SK-N-SH (cell line): ENCODE measurements around the gene PIP5KL1. TPM values are rescaled to one million over a fixed set of nuclear protein-coding genes. Genes with fewer than 3 reads are reported as not detected.

ENCODE experiments used
- CTCF ChIA-PET: fragments of 300-600, 350-600 bp; formaldehyde crosslinking; extraction: SDS; loops from one replicate; lab custom pipeline; 2021; lab: Yijun Ruan, JAX
- POLR2A ChIA-PET: fragments of 350-600 bp; sonication (Branson Sonifier 250); formaldehyde crosslinking; extraction: SDS; loops from one replicate; lab custom pipeline; 2020; ENCODE audit warnings: antibody characterized with exemption, inconsistent platforms; lab: Yijun Ruan, JAX
- DNase-seq: peaks from one replicate; pipeline ENCODE4 v3.0.0; 2012
- H2AFZ ChIP-seq: fragments of 200-600 bp; sonication (generic); 2 replicates; pipeline ENCODE4 v1.8.1; 2016; ENCODE audit warnings: antibody characterized with exemption, mild to moderate bottlenecking, low read depth
- H3F3A ChIP-seq: fragments of 200-600 bp; sonication (generic); replicated peaks from 2 replicates; pipeline ENCODE3; 2016; ENCODE audit warnings: antibody characterized with exemption, mild to moderate bottlenecking; ENCODE audit not compliant: insufficient read depth
- H3K27ac ChIP-seq, 2 experiments: fragments of 200-500 bp in 1 of 2; fragments of 200-600 bp in 1 of 2; sonication (Bioruptor generic) in 1 of 2; sonication (generic), shearing (Covaris generic) in 1 of 2; 2 replicates each; pipeline versions ENCODE4 v1.5.1 to v1.6.1; 2014 to 2016; ENCODE audit warnings: low read depth in 2 of 2, inconsistent platforms in 1 of 2, low read length in 1 of 2, mild to moderate bottlenecking in 1 of 2, mixed read lengths in 1 of 2
- H3K27me3 ChIP-seq: fragments of 200-600 bp; sonication (generic), shearing (Covaris generic); 2 replicates; pipeline ENCODE4 v1.6.1; 2016; ENCODE audit warnings: mixed run types; ENCODE audit not compliant: insufficient read depth
- H3K36me3 ChIP-seq, 2 experiments: fragments of 200-500 bp in 1 of 2; fragments of 200-600 bp in 1 of 2; sonication (Bioruptor generic) in 1 of 2; sonication (generic) in 1 of 2; replicated peaks in 1 of 2; 2 replicates each; pipeline versions ENCODE3 to v1.5.1; 2014 to 2016; ENCODE audit warnings: low read length in 1 of 2, mild to moderate bottlenecking in 1 of 2; ENCODE audit not compliant: insufficient read depth in 2 of 2, control insufficient read depth in 1 of 2
- H3K4me1 ChIP-seq, 2 experiments: fragments of 200-500 bp in 1 of 2; fragments of 200-600 bp in 1 of 2; sonication (Bioruptor generic) in 1 of 2; sonication (generic), shearing (Covaris generic) in 1 of 2; 2 replicates each; pipeline versions ENCODE4 v1.5.1 to v1.6.1; 2014 to 2016; ENCODE audit warnings: low read depth in 1 of 2, low read length in 1 of 2, mixed run types in 1 of 2; ENCODE audit not compliant: insufficient read depth in 2 of 2, control insufficient read depth in 1 of 2
- H3K4me2 ChIP-seq: fragments of 200-600 bp; sonication (generic), shearing (Covaris generic); 2 replicates; pipeline ENCODE4 v1.6.1; 2017; ENCODE audit warnings: mixed run types
- H3K4me3 ChIP-seq, 2 experiments: fragments of 200-500 bp in 1 of 2; fragments of 200-600 bp in 1 of 2; sonication (Bioruptor generic) in 1 of 2; sonication (generic), shearing (Covaris generic) in 1 of 2; 2 replicates each; pipeline versions ENCODE4 v1.5.1 to v1.8.1; 2014 to 2016; ENCODE audit warnings: low read depth in 2 of 2, inconsistent platforms in 1 of 2, low read length in 1 of 2, mild to moderate bottlenecking in 1 of 2, mixed read lengths in 1 of 2, moderate library complexity in 1 of 2
- H3K79me2 ChIP-seq: fragments of 200-600 bp; sonication (generic); 2 replicates; pipeline ENCODE4 v1.8.1; 2017; ENCODE audit warnings: mild to moderate bottlenecking; ENCODE audit not compliant: insufficient read depth
- H3K9ac ChIP-seq: fragments of 200-600 bp; sonication (generic); 2 replicates; pipeline ENCODE4 v1.6.1; 2017; ENCODE audit warnings: mixed run types
- H3K9me2 ChIP-seq: fragments of 200-600 bp; sonication (generic); 2 replicates; pipeline ENCODE4 v1.6.1; 2017; ENCODE audit warnings: mixed run types
- H3K9me3 ChIP-seq: fragments of 200-600 bp; sonication (generic); 2 replicates; pipeline ENCODE4 v1.6.1; 2017; ENCODE audit warnings: mixed run types, mild to moderate bottlenecking, moderate library complexity
- H4K20me1 ChIP-seq: fragments of 200-600 bp; sonication (generic); 2 replicates; pipeline ENCODE4 v1.6.1; 2017; ENCODE audit warnings: mild to moderate bottlenecking, mixed run types; ENCODE audit not compliant: insufficient read depth
- EP300 ChIP-seq, 2 experiments: IDR thresholded peaks; 2 replicates each; pipeline versions ENCODE4 v1.4.0 to v1.6.1; 2012; ENCODE audit warnings: borderline replicate concordance in 1 of 2, low read depth in 1 of 2, low read length in 1 of 2
- FOSL2 ChIP-seq: IDR thresholded peaks from 2 replicates; pipeline ENCODE4 v1.4.0; 2012; ENCODE audit warnings: low read depth, mild to moderate bottlenecking, moderate library complexity, borderline replicate concordance
- FOXJ3 ChIP-seq: sonication (generic); formaldehyde crosslinking; IDR thresholded peaks from 2 replicates; pipeline ENCODE4 v1.5.1; 2020; ENCODE audit warnings: mild to moderate bottlenecking, missing genetic modification reagents
- GATA2 ChIP-seq: sonication (generic); formaldehyde crosslinking; IDR thresholded peaks from 2 replicates; pipeline ENCODE4 v1.5.0; 2020; ENCODE audit warnings: mild to moderate bottlenecking, missing genetic modification reagents
- MEF2A ChIP-seq: IDR thresholded peaks from 2 replicates; pipeline ENCODE4 v1.4.0; 2012; ENCODE audit warnings: low read depth, borderline replicate concordance
- NFIC ChIP-seq: IDR thresholded peaks from 2 replicates; pipeline ENCODE4 v1.4.0; 2012; ENCODE audit warnings: borderline replicate concordance
- RAD21 ChIP-seq: IDR thresholded peaks from 2 replicates; pipeline ENCODE4 v1.6.1; 2012; ENCODE audit warnings: mild to moderate bottlenecking, low read length
- SIN3A ChIP-seq: IDR thresholded peaks from 2 replicates; pipeline ENCODE4 v1.6.1; 2012; ENCODE audit warnings: low read depth, mild to moderate bottlenecking, low read length, moderate library complexity, borderline replicate concordance
- TAF1 ChIP-seq: IDR thresholded peaks from 2 replicates; pipeline ENCODE4 v1.6.1; 2012; ENCODE audit warnings: low read depth, mild to moderate bottlenecking, low read length, moderate library complexity, borderline replicate concordance
- TCF12 ChIP-seq: IDR thresholded peaks from 2 replicates; pipeline ENCODE4 v1.4.0; 2012
- TEAD4 ChIP-seq: IDR thresholded peaks from 2 replicates; pipeline ENCODE4 v1.4.0; 2012; ENCODE audit warnings: mild to moderate bottlenecking, borderline replicate concordance; ENCODE audit not compliant: insufficient read depth
- WGBS: methylation state at CpG from one replicate; pipeline ENCODE4 v1.1.6; 2017; ENCODE audit warnings: low lambda C conversion rate; 5-methylcytosine and 5-hydroxymethylcytosine counted together
- polyA plus RNA-seq, 3 experiments: library from polyadenylated mRNA; depleted of rRNA; stranded (reverse); fragments of >200 nt; gene quantifications; 2 replicates each; pipeline ENCODE4 v1.2.3, GENCODE V29; 2012
- TF ChIP-seq, protein P1 (sequence below): fragments of 200-600 bp; sonication (generic); IDR thresholded peaks from 2 replicates; pipeline ENCODE4 v1.6.1; 2017; ENCODE audit warnings: antibody characterized with exemption, mild to moderate bottlenecking, moderate library complexity
- TF ChIP-seq, protein P2 (sequence below): IDR thresholded peaks from 2 replicates; pipeline ENCODE4 v1.4.0; 2012; ENCODE audit warnings: low read depth

PIP5KL1 gene
- polyA plus RNA-seq, 1 of the 3 experiments (the other 2 are of a cell fraction): 4.0 TPM

DNA sequence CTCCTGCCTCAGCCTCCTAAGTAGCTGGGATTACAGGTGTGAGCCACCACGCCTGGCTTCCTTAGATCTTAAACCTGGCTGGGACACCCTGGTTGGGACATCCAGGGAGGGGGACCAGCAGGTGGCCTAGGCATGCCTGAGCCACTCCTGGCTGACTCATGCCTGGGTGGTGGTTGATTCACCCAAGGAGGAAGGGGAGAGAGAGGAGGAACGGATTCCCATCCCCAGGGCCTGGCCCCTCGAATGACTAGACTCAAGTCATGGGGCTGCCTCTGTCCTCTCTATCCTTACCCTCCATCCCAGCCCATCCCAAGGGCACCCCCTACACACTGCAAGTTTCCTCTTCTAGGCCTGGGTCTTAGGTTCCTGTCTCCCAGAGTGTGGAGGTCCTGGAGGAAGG lies 37.5 kb upstream of the PIP5KL1 start:
- 0 out of 2 replicates have a peak overlapping the region, but pooled peaks have one; percentile 34 for H3K9ac ChIP-seq
- no peak overlapping the region for H3K4me3 ChIP-seq
- DNase-seq: no peak
- H3K4me1 ChIP-seq: peaks cover 88 to 97% of the 10 kb centered on the region in 2 experiments
- H3F3A ChIP-seq: peaks cover 15% of the 10 kb centered on the region
- ChIA-PET CTCF (interaction anchor here (0.7 to 7.9 kb wide), 4 partner anchors 12 to 67 kb away, joined by 3 to 75 read pairs (median 8); partner anchors contain the start of gene EEIG1), POLR2A (interaction anchor here (1.9 kb wide), 1 partner anchor 14 kb away, joined by 5 read pairs; the partner anchor contains the start of gene EEIG1)
- H3K27me3 ChIP-seq: no peaks in the 10 kb centered on the region
- H3K4me2 ChIP-seq: peak overlapping the region; percentile 77
- no peaks in the 10 kb centered on the region for H3K9me2 ChIP-seq
- no peak overlapping the region for H2AFZ ChIP-seq
- 44% methylated on average over 2 of the region's 3 CpGs for WGBS
- peaks cover 21% of the 10 kb centered on the region for H4K20me1 ChIP-seq
- H3K36me3 ChIP-seq: no peaks in the 10 kb centered on the region
- H3K79me2 ChIP-seq: peaks cover 90% of the 10 kb centered on the region
- H3K27ac ChIP-seq: peak overlapping the region; percentile 91 to 93
- peak; percentile 86; the same call in 1 of the 2 replicates for TF ChIP-seq FOSL2
- TF ChIP-seq RAD21: no peak
- no peak for TF ChIP-seq TEAD4
- TF ChIP-seq, protein P1, sequence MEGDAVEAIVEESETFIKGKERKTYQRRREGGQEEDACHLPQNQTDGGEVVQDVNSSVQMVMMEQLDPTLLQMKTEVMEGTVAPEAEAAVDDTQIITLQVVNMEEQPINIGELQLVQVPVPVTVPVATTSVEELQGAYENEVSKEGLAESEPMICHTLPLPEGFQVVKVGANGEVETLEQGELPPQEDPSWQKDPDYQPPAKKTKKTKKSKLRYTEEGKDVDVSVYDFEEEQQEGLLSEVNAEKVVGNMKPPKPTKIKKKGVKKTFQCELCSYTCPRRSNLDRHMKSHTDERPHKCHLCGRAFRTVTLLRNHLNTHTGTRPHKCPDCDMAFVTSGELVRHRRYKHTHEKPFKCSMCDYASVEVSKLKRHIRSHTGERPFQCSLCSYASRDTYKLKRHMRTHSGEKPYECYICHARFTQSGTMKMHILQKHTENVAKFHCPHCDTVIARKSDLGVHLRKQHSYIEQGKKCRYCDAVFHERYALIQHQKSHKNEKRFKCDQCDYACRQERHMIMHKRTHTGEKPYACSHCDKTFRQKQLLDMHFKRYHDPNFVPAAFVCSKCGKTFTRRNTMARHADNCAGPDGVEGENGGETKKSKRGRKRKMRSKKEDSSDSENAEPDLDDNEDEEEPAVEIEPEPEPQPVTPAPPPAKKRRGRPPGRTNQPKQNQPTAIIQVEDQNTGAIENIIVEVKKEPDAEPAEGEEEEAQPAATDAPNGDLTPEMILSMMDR: no peak; the same call in 1 of the 2 replicates
- TF ChIP-seq FOXJ3: no peak
- TF ChIP-seq GATA2 (CRISPR knock-in tag): no peak
- TF ChIP-seq TAF1: no peak
- peak; percentile 77 for TF ChIP-seq TCF12
- no peak for TF ChIP-seq MEF2A
- TF ChIP-seq, protein P2, sequence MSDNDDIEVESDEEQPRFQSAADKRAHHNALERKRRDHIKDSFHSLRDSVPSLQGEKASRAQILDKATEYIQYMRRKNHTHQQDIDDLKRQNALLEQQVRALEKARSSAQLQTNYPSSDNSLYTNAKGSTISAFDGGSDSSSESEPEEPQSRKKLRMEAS: peak; percentile 59; the same call in 1 of the 2 replicates
- peak in 1 of 2 experiments; percentile 36; a peak in 1 of 4 replicates for TF ChIP-seq EP300 (IDR thresholded peaks at IDR 0.05; ENCODE audit: borderline replicate concordance in 1 of 2, low read depth in 1 of 2, low read length in 1 of 2)
- no peaks in the 10 kb centered on the region for H3K9me3 ChIP-seq

DNA sequence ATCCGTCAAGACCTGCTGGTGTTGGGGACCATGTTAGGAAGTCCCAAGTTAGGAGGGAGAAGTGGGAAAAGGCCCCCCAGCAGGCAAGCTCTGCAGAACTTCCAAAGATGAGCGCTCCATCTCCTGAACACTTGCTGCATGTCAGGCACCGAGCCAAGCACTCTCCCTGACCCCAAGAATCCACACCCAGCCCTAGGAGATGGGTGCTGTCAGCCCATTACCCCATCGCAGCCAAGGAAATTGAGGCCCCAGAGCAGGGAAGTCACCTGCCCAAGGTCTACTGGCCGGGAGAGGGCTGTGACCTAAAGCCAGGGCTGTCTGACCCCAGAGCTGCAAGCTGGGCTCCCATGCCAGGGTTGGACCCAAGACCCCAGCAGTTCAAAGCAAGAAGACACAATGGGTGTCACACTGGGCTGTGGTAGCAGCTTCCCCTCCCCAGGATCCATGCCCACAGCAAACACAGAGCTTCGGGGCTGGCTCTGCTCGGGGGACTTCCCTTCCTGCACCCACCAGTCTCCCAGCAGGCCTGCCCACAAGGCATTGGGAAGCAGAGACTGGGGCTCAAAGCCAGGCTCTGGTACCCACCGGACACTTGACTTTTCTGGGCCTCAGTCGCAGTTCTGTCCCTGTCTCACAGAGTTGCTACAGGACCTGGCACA lies 36.7 kb upstream of the PIP5KL1 start:
- Histone ChIP-seq H3K79me2 (peaks cover 90% of the 10 kb centered on the region), H3K9me3 (no peaks in the 10 kb centered on the region), H3F3A (peaks cover 15% of the 10 kb centered on the region), H3K27me3 (no peaks in the 10 kb centered on the region), H3K36me3 (no peaks in the 10 kb centered on the region), H2AFZ (no peak overlapping the region), H3K4me1 (peaks cover 88 to 97% of the 10 kb centered on the region in 2 experiments), H3K4me3 (no peak overlapping the region), H3K9me2 (no peaks in the 10 kb centered on the region), H3K27ac (peak overlapping the region; percentile 91 to 93; a peak in 3 of 4 replicates), H4K20me1 (peaks cover 14% of the 10 kb centered on the region), H3K9ac (no peak overlapping the region), H3K4me2 (peak overlapping the region; percentile 77; the same call in 1 of the 2 replicates)
- TF ChIP-seq SIN3A (no peak), NFIC (0 out of 2 replicates have a peak, but pooled peaks have one; percentile 8)
- POLR2A ChIA-PET: interaction anchor here (1.9 kb wide), 1 partner anchor 14 kb away, joined by 5 read pairs; the partner anchor contains the start of gene EEIG1
- CTCF ChIA-PET: interaction anchor here (0.7 to 7.9 kb wide), 5 partner anchors 12 to 68 kb away, joined by 3 to 75 read pairs (median 12); partner anchors contain the start of gene EEIG1
- DNase-seq: no peak
- 38% methylated on average over 1 of the region's 9 CpGs for WGBS
